Osteoblast (primary cell): ENCODE results near the gene NTRK3. TPM values are rescaled to one million over a fixed set of nuclear protein-coding genes. Genes with fewer than 3 reads are reported as not detected.

ENCODE experiments used
- DNase-seq: peaks from one replicate; pipeline ENCODE4 v3.0.0; 2011; ENCODE audit warnings: low spot score, mixed read lengths; ENCODE audit not compliant: insufficient read length; ENCODE audit errors: missing footprints
- H2AFZ ChIP-seq: 2 replicates; pipeline ENCODE4 v1.6.0; 2011; ENCODE audit warnings: mild to moderate bottlenecking, low read length
- H3K27ac ChIP-seq: 2 replicates; pipeline ENCODE4 v1.5.1; 2011; ENCODE audit warnings: mild to moderate bottlenecking, low read depth, low read length, moderate library complexity
- H3K27me3 ChIP-seq: 2 replicates; pipeline ENCODE4 v1.6.0; 2012; ENCODE audit warnings: mild to moderate bottlenecking, control low read depth, inconsistent platforms, low read length, moderate library complexity; ENCODE audit not compliant: insufficient read depth
- H3K36me3 ChIP-seq: 2 replicates; pipeline ENCODE4 v1.5.1; 2011; ENCODE audit warnings: mild to moderate bottlenecking, low read length, control low read depth, moderate library complexity; ENCODE audit not compliant: insufficient read depth
- H3K4me1 ChIP-seq: 2 replicates; pipeline ENCODE4 v1.5.1; 2011; ENCODE audit warnings: mild to moderate bottlenecking, low read length, control low read depth, moderate library complexity; ENCODE audit not compliant: insufficient read depth
- H3K4me2 ChIP-seq: 2 replicates; pipeline ENCODE4 v1.6.0; 2011; ENCODE audit warnings: mild to moderate bottlenecking, low read length; ENCODE audit not compliant: insufficient read depth
- H3K4me3 ChIP-seq: fragments of 200-600 bp; sonication (generic); 3 replicates; pipeline ENCODE4 v1.5.1; 2012; ENCODE audit warnings: mild to moderate bottlenecking, low read length, inconsistent platforms; ENCODE audit not compliant: insufficient read depth
- H3K79me2 ChIP-seq: 2 replicates; pipeline ENCODE4 v1.6.0; 2012; ENCODE audit warnings: mild to moderate bottlenecking, low read length, control low read depth, inconsistent platforms; ENCODE audit not compliant: insufficient read depth
- H3K9me3 ChIP-seq: 2 replicates; pipeline ENCODE4 v1.5.1; 2011; ENCODE audit warnings: low read depth, low read length, control low read depth
- H4K20me1 ChIP-seq: 2 replicates; pipeline ENCODE4 v1.6.0; 2012; ENCODE audit warnings: mild to moderate bottlenecking, low read length, control low read depth; ENCODE audit not compliant: insufficient read depth
- total RNA-seq: library from RNA; depleted of rRNA; stranded (reverse); fragments of >200 nt; gene quantifications from 2 replicates; pipeline ENCODE4 v1.2.3, GENCODE V29; 2012
- TF ChIP-seq, protein P1 (sequence below): IDR thresholded peaks from 2 replicates; pipeline ENCODE4 v1.5.1; 2011; ENCODE audit warnings: mild to moderate bottlenecking, low read depth, low read length, moderate library complexity; ENCODE audit errors: extremely low read depth

Gene NTRK3
- total RNA-seq, 1 donor = 0.72 TPM

DNA sequence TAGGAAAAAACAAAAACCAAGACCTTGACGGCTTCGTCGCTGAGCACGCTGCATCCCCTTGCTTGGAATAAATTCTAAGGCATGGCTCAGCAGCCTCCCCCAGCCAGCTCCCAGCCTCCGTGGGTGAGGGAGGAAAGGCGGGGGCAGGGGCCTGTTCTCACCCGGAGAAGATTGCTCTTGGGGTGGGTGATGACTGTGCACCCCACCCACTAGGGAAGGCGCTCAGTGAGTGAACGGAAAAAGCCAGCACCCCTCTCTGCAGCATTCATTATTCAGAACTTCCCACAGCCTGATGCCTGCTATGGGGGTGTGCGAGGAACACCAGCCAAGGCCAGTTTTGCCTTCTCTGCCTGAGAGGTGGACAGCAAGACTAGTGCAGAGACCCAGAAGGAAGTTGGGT is 19.3 kb upstream of the NTRK3 start:
- H3K27me3 ChIP-seq = peaks cover 16% of the 10 kb centered on the region
- H3K27ac ChIP-seq = no peak overlapping the region
- H3K4me2 ChIP-seq = no peak overlapping the region
- no peaks in the 10 kb centered on the region for H3K79me2 ChIP-seq
- no peak overlapping the region for H3K4me3 ChIP-seq
- H3K4me1 ChIP-seq = no peaks in the 10 kb centered on the region
- no peak for DNase-seq
- no peaks in the 10 kb centered on the region for H3K36me3 ChIP-seq
- no peak overlapping the region for H2AFZ ChIP-seq
- H4K20me1 ChIP-seq = no peaks in the 10 kb centered on the region
- TF ChIP-seq, protein P1, sequence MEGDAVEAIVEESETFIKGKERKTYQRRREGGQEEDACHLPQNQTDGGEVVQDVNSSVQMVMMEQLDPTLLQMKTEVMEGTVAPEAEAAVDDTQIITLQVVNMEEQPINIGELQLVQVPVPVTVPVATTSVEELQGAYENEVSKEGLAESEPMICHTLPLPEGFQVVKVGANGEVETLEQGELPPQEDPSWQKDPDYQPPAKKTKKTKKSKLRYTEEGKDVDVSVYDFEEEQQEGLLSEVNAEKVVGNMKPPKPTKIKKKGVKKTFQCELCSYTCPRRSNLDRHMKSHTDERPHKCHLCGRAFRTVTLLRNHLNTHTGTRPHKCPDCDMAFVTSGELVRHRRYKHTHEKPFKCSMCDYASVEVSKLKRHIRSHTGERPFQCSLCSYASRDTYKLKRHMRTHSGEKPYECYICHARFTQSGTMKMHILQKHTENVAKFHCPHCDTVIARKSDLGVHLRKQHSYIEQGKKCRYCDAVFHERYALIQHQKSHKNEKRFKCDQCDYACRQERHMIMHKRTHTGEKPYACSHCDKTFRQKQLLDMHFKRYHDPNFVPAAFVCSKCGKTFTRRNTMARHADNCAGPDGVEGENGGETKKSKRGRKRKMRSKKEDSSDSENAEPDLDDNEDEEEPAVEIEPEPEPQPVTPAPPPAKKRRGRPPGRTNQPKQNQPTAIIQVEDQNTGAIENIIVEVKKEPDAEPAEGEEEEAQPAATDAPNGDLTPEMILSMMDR = no peak
- no peaks in the 10 kb centered on the region for H3K9me3 ChIP-seq

DNA sequence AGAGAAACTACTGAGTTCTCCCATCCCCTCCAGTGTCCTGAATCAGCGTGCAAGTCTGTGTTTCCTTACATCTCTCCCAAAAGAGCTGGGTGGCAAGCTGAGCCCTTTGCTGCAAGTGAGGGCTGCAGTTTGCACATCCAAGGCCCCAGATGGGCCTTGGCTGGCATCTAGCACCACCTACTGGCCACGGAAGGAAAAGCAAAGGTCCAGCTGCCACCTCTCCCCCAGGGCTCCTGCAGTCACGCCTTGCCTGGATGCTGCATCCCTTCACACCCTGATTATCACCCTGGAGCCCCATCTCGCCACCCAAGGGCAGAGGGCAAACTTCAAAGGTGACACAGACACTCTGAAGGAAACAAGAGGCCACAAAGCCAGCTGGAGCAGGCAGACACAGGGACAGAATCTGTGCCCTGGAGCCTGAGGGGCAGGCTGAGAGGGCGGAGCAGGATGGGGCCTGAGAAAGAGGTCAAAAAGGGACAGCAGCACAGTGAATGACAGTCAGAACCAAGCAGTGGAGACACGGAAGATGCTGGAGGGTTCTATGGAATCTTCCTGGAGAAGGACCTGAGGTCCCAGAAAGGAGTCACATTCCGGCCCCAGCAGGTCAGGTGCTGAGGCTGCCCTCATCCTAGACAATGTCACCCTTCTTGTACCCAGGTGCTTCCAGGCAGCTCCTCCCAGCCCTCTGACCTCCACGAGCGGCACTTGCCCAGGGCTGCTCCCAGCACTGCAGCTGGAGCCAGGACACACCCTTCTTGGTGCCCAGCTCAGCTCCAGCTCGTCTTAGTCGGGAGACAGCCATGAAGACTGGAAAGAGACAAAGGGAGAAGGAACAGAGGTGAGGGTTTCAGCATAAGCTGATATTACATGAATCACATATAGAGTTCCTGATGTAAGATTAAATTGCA is 18.3 kb upstream of the NTRK3 start:
- TF ChIP-seq, protein P1 = peak; percentile 88
- H2AFZ ChIP-seq = no peak overlapping the region
- no peak overlapping the region for H3K4me2 ChIP-seq
- no peaks in the 10 kb centered on the region for H3K9me3 ChIP-seq
- H3K36me3 ChIP-seq = no peaks in the 10 kb centered on the region
- H3K79me2 ChIP-seq = no peaks in the 10 kb centered on the region
- H3K4me3 ChIP-seq = no peak overlapping the region
- H3K4me1 ChIP-seq = no peaks in the 10 kb centered on the region
- H3K27me3 ChIP-seq = peaks cover 17% of the 10 kb centered on the region
- DNase-seq = peak; percentile 89
- H3K27ac ChIP-seq = no peak overlapping the region
- H4K20me1 ChIP-seq = no peaks in the 10 kb centered on the region

DNA sequence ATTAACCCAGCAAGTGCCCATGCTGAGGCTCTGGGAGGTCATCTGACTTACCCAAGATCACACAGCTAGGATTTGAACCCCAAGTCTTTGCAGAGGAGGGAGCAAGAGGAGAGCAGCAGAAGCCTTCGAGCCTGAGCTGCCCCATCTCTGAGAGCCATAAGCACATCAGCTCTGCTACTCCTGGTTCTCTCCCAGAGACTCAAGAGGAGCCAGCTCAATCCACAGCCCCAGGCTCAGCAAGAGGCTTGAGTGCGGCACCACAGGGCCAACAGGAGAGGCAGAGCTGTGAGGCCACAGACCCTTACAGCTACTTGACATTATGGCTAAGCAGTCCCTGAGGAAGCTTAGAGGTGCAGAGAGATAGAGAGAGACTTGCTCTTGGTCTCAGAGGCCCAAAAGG is 15.9 kb upstream of the NTRK3 start:
- Histone ChIP-seq H3K27me3 (peaks cover 13% of the 10 kb centered on the region), H3K36me3 (no peaks in the 10 kb centered on the region), H3K4me1 (no peaks in the 10 kb centered on the region), H3K27ac (no peak overlapping the region), H4K20me1 (no peaks in the 10 kb centered on the region), H2AFZ (no peak overlapping the region), H3K79me2 (no peaks in the 10 kb centered on the region), H3K4me3 (no peak overlapping the region), H3K9me3 (no peaks in the 10 kb centered on the region), H3K4me2 (no peak overlapping the region)
- TF ChIP-seq, protein P1 = no peak
- no peak for DNase-seq

DNA sequence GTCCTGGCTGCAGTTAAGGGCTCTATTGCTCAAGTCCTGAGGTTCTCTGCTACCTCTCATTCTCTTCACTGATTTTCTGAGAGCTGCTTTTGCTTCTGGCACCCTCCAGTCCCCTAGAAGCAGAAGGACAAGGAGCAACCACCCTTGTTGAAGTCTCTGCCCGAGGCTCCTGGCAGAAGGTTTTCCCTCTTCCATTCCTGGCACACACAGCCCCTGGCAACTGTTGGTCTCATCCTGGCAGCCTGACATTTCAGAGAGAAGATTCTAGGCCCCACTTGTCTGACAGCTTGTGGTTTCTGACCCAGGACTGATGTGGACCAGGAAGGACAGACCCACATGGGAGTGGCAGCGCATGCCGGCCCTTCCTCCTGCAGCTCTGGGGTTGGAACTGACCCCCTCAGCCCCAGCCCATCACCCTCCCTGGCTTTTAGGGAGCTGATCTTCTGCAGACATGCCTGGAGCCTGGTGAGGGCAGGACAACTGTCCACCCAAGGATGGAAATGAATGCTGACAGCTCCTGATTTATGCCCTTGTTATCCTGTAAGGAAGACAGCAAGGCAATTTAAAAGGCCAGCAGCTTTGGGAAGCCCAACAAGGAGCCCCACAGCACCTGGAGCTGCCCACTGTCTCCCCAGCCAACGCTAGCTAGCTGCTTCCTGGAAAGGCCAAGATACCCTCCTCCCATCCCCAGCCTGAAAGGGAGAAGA is 13.0 kb upstream of the NTRK3 start:
- no peaks in the 10 kb centered on the region for H4K20me1 ChIP-seq
- H3K9me3 ChIP-seq = no peaks in the 10 kb centered on the region
- no peaks in the 10 kb centered on the region for H3K36me3 ChIP-seq
- H3K27me3 ChIP-seq = peaks cover 8% of the 10 kb centered on the region
- no peak overlapping the region for H3K4me2 ChIP-seq
- no peak overlapping the region for H3K4me3 ChIP-seq
- H3K27ac ChIP-seq = no peak overlapping the region
- TF ChIP-seq, protein P1 = no peak
- no peaks in the 10 kb centered on the region for H3K79me2 ChIP-seq
- no peaks in the 10 kb centered on the region for H3K4me1 ChIP-seq
- H2AFZ ChIP-seq = no peak overlapping the region
- no peak for DNase-seq
